Endothelial cell of umbilical vein (primary cell): ENCODE data around the gene MACROD2. TPM values are rescaled to one million over a fixed set of nuclear protein-coding genes. Genes with fewer than 3 reads are reported as not detected.

ENCODE experiments used
- BruUV-seq: library from RNA; stranded (reverse); fragments of 400-500 nt; replicated peaks from 2 replicates; lab custom pipeline; 2021; lab: Mats Ljungman, UMichigan
- CTCF ChIA-PET: fragments of 300-600, 350-600 bp; sonication (Branson Sonifier 250); formaldehyde crosslinking; loops from one replicate; lab custom pipeline; 2021; ENCODE audit warnings: antibody characterized with exemption, inconsistent platforms; lab: Charles Lee
- POLR2A ChIA-PET: fragments of 300-600, 350-600 bp; sonication (Branson Sonifier 250); formaldehyde crosslinking; loops from one replicate; lab custom pipeline; 2021; ENCODE audit warnings: antibody characterized with exemption, inconsistent platforms; lab: Charles Lee
- DNase-seq: peaks from one replicate; pipeline ENCODE4 v3.0.0-alpha.2; 2011; ENCODE audit warnings: low read depth, low spot score
- FAIRE-seq: peaks from 2 replicates; lab custom pipeline; 2011; peaks lifted over from hg19 to GRCh38; lab: Jason Lieb, UNC
- H2AFZ ChIP-seq: 2 replicates; pipeline ENCODE4 v1.6.0; 2012; ENCODE audit warnings: low read depth, low read length, control low read depth, inconsistent platforms
- H3K27ac ChIP-seq: 2 replicates; pipeline ENCODE4 v1.5.1; 2011; ENCODE audit warnings: low read depth, mild to moderate bottlenecking, control low read depth, low read length, moderate library complexity; ENCODE audit not compliant: insufficient read depth
- H3K27me3 ChIP-seq, 2 experiments: 2 replicates each; pipeline versions ENCODE4 v1.6.0 to v1.6.1; 2011; ENCODE audit warnings: low read length in 2 of 2, mixed read lengths in 1 of 2; ENCODE audit not compliant: control insufficient read depth in 2 of 2, insufficient read depth in 2 of 2
- H3K36me3 ChIP-seq, 2 experiments: 2 replicates in 1 of 2; 3 replicates in 1 of 2; pipeline ENCODE4 v1.5.1; 2011; ENCODE audit warnings: low read length in 2 of 2, mild to moderate bottlenecking in 1 of 2, moderate library complexity in 1 of 2; ENCODE audit not compliant: control insufficient read depth in 2 of 2, insufficient read depth in 2 of 2; ENCODE audit errors: extremely low read depth in 1 of 2
- H3K4me1 ChIP-seq: 3 replicates; pipeline ENCODE4 v1.5.1; 2011; ENCODE audit warnings: mild to moderate bottlenecking, low read length; ENCODE audit not compliant: control insufficient read depth, insufficient read depth; ENCODE audit errors: extremely low read depth
- H3K4me2 ChIP-seq: 2 replicates; pipeline ENCODE4 v1.6.1; 2011; ENCODE audit warnings: low read length, control low read depth, mixed read lengths; ENCODE audit not compliant: insufficient read depth
- H3K4me3 ChIP-seq, 3 experiments: fragments of 200-600 bp in 1 of 3; sonication (generic), shearing (Covaris generic) in 1 of 3; replicated peaks in 1 of 3; 2 replicates each; pipeline ENCODE4 v1.5.1; 2011 to 2016; ENCODE audit warnings: control low read depth in 3 of 3, low read length in 3 of 3, mild to moderate bottlenecking in 2 of 3, inconsistent platforms in 1 of 3, low read depth in 1 of 3, moderate library complexity in 1 of 3; ENCODE audit not compliant: insufficient read depth in 1 of 3
- H3K79me2 ChIP-seq: 2 replicates; pipeline ENCODE4 v1.6.0; 2012; ENCODE audit warnings: low read length, inconsistent platforms; ENCODE audit not compliant: control insufficient read depth, insufficient read depth
- H3K9ac ChIP-seq: replicated peaks from 2 replicates; pipeline ENCODE3; 2011; ENCODE audit warnings: low read length, control low read depth; ENCODE audit not compliant: insufficient read depth; ENCODE audit errors: extremely low read depth
- H3K9me1 ChIP-seq: replicated peaks from 3 replicates; pipeline ENCODE4 v1.6.0; 2011; ENCODE audit warnings: mild to moderate bottlenecking, low read length; ENCODE audit not compliant: control insufficient read depth, insufficient read depth; ENCODE audit errors: extremely low read depth
- H3K9me3 ChIP-seq: replicated peaks from 2 replicates; pipeline ENCODE4 v1.5.1; 2012; ENCODE audit warnings: low read length, inconsistent platforms; ENCODE audit not compliant: control insufficient read depth, insufficient read depth
- H4K20me1 ChIP-seq: replicated peaks from 2 replicates; pipeline ENCODE3; 2011; ENCODE audit warnings: mild to moderate bottlenecking, low read length; ENCODE audit not compliant: control insufficient read depth, insufficient read depth; ENCODE audit errors: extremely low read depth
- CTCF ChIP-seq, 2 donors: IDR thresholded peaks; 1 replicate in 1 of 2; 2 replicates in 1 of 2; pipeline ENCODE4 v1.5.1; 2011; ENCODE audit warnings: low read length in 2 of 2, mild to moderate bottlenecking in 2 of 2, moderate library complexity in 2 of 2, control low read depth in 1 of 2, inconsistent platforms in 1 of 2, low read depth in 1 of 2; ENCODE audit not compliant: insufficient read depth in 1 of 2; ENCODE audit errors: extremely low read depth in 1 of 2
- EZH2 ChIP-seq: IDR thresholded peaks from 2 replicates; pipeline ENCODE4 v1.6.1; 2012; ENCODE audit warnings: borderline replicate concordance, low read depth, mild to moderate bottlenecking, moderate library complexity, low read length, inconsistent platforms; ENCODE audit not compliant: severe bottlenecking
- FOS ChIP-seq: IDR thresholded peaks from 2 replicates; pipeline ENCODE4 v1.6.1; 2011; ENCODE audit warnings: mild to moderate bottlenecking, low read length, moderate library complexity, borderline replicate concordance; ENCODE audit not compliant: insufficient read depth
- GATA2 ChIP-seq: IDR thresholded peaks from 2 replicates; pipeline ENCODE4 v1.7.0; 2011; ENCODE audit warnings: low read depth, mild to moderate bottlenecking, moderate library complexity, mixed read lengths, low read length; ENCODE audit not compliant: insufficient read length, insufficient read depth
- JUN ChIP-seq: IDR thresholded peaks from 2 replicates; pipeline ENCODE4 v1.6.1; 2011; ENCODE audit warnings: borderline replicate concordance, low read depth; ENCODE audit not compliant: insufficient read length, insufficient read depth
- MAX ChIP-seq: IDR thresholded peaks from 2 replicates; pipeline ENCODE4 v1.6.1; 2011; ENCODE audit not compliant: insufficient read depth, insufficient read length
- MYC ChIP-seq: IDR thresholded peaks from one replicate; pipeline ENCODE4 v1.6.1; 2011; ENCODE audit warnings: mild to moderate bottlenecking, low read depth, low read length
- POLR2A ChIP-seq: IDR thresholded peaks from 2 replicates; pipeline ENCODE4 v1.6.1; 2012; ENCODE audit warnings: low read depth, mild to moderate bottlenecking, control low read depth, low read length
- POLR2AphosphoS5 ChIP-seq: IDR thresholded peaks from 2 replicates; pipeline ENCODE4 v1.6.1; 2012; ENCODE audit warnings: low read depth, mild to moderate bottlenecking, control low read depth, low read length, moderate library complexity; ENCODE audit not compliant: insufficient read depth
- dilution Hi-C: fragments of 300-500 bp; cut with MboI; formaldehyde crosslinking; loops from one replicate; pipeline ENCODE4 v1.15.0; 2019; ENCODE audit warnings: low sequenced_read_pairs; ENCODE audit not compliant: extremely low pct_ligation_motif_present
- intact Hi-C: fragments of 100-400 bp; cut with micrococcal nuclease; formaldehyde crosslinking; loops from one replicate; pipeline ENCODE4 v1.10.0; 2022
- polyA plus RNA-seq, 4 experiments: library from polyadenylated mRNA; depleted of rRNA in 3 of 4; stranded (reverse) in 3 of 4; unstranded in 1 of 4; fragments of >200 nt; gene quantifications; 2 replicates each; pipeline versions ENCODE4 v1.2.1 to v1.2.3, GENCODE V29; 2011 to 2012; ENCODE audit warnings: missing spikeins in 1 of 4
- total RNA-seq: library from RNA; stranded (reverse); gene quantifications from 2 replicates; pipeline ENCODE4 v1.2.3, GENCODE V29; 2021

MACROD2 gene
- total and polyA plus RNA-seq, 2 donors (not counting 3 experiments of a cell fraction or from before 2014, with no cell fraction given): 0.11 to 0.73 TPM

GRCh38 chr20:16005021-16005914 lies 2010.0 kb downstream of the MACROD2 start:
- ChIA-PET POLR2A (no interaction called here), CTCF (no interaction called here)
- dilution Hi-C loops: no loop called here

More at GRCh38 chr20:16005021-16005914, 2010.0 kb downstream of the MACROD2 start:
- H4K20me1 ChIP-seq: no peaks in the 10 kb centered on the region
- no peaks in the 10 kb centered on the region for H3K9me1 ChIP-seq
- DNase-seq (no peak), FAIRE-seq (no peak)
- H3K27ac ChIP-seq: no peak overlapping the region
- no peaks in the 10 kb centered on the region for H3K79me2 ChIP-seq
- H3K4me1 ChIP-seq: no peaks in the 10 kb centered on the region
- no peaks in the 10 kb centered on the region for H3K27me3 ChIP-seq
- no peak overlapping the region for H2AFZ ChIP-seq
- TF ChIP-seq FOS: no peak
- TF ChIP-seq MYC: no peak
- no peak for TF ChIP-seq EZH2
- TF ChIP-seq POLR2A: no peak
- TF ChIP-seq MAX: no peak
- no peak for TF ChIP-seq CTCF (IDR thresholded peaks at IDR 0.05; ENCODE audit: extremely low read depth in 1 of 2, insufficient read depth in 1 of 2, low read depth in 1 of 2, low read length in 2 of 2)
- no peak for TF ChIP-seq GATA2
- TF ChIP-seq JUN: no peak
- TF ChIP-seq POLR2AphosphoS5: no peak
- no peak overlapping the region for H3K4me2 ChIP-seq
- no TSS peak for BruUV-seq
- peaks cover 1% of the 10 kb centered on the region for H3K9me3 ChIP-seq
- no peak overlapping the region for H3K9ac ChIP-seq
- intact Hi-C loops: no loop called here
- no peak overlapping the region for H3K4me3 ChIP-seq
- no peaks in the 10 kb centered on the region for H3K36me3 ChIP-seq
